Stimulated activated CD4-positive, alpha-beta T cell treated with anti-CD3 and anti-CD28 coated beads, Interleukin-12 subunit alpha, Interleukin-12 subunit beta, amount 100 ng/mL, for 24 hours (primary cell): ENCODE results near the gene TBC1D9B.

Experiments
- DNase-seq, 2 experiments: peaks; one replicate each; pipeline ENCODE4 v3.0.0-alpha.2; 2020; ENCODE audit warnings: low read depth in 2 of 2

Gene TBC1D9B

DNA sequence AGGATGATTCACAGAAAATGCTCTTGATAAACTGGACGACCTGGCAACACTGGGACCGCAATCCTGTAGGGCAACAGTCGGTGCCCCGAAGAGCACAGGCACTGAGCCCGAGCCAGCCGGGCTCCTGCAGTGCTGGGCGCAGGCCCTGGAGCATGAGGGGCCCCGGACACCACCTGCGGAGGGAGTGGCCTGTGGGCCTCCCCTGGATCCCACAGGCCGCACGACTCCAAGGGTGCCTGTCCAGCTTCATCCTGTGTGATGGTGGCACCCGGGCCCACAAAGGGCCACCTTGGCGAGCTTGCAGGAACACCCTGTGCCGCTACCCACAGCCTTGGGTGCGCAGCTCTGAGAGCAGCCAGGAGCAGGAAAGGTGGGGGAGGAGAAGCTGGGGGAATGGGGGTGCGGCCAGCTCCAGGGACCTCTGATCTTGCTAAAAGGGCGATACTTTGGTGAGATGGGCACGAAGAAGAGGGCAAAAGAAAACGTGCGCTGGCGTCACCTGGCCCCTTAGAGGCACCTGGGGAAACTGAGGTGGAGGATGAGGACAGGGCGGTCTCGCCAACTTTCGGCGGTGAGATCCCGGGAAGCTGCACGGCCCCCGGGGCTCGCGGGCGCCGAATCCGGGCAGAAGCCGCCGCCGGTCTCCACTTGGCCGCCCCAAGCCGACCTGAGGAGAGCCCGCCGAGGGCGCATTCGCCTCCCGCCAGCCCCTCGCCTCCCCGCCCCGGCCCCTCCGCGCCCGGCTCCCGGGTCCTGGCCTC, 722 bp downstream of the TBC1D9B start:
- no peak for DNase-seq

DNA sequence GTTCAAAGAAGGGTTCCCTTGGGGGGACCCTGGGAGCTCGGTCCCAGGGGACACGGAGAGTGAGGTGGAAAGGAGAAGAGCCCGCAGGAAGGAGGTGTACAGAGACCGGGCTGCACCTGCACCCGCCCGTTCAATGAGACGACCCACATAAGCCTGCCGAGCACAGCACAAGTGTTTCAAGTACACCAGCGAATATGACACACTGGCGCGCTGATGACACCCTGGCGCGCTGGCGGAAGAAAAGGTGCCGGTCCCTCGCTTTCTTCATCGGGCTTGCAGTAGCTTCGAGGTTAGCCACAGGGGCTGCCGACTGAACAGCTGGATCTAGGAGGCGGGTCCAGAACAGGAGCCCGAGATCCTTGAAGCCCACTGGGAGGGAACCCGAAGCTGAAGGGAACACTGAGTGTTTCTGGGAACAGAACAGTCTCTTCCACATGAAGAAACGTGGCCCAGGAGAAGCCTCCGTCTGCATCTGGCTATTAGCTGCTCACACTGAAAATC, 1.4 kb downstream of the TBC1D9B start:
- no peak for DNase-seq

- DNase-seq, result no peak
Observed at GRCh38 chr5:179905161-179905560, 2.5 kb downstream of the TBC1D9B start.

- no peak for DNase-seq
Observed at GRCh38 chr5:179904463-179905160, 3.1 kb downstream of the TBC1D9B start.

DNA sequence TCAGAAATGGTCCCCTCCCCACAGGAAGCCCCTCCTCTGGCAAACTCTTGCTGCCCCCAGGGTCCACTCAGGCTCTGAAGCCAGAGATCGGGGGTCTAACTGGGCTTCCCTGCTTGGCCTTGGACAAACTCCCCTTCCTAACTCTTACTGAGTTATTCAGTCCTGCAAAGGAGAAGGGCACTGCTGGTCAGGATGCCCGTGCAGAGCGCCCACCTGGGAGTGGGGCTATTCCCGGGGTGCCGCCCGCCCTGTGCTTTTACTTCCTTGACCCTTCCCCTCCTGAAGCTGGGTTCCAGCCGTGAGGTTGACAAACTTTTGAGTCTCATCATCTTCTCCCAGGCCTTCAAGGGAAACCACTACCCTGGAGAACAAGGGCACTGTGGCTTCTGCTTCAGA, 4.9 kb downstream of the TBC1D9B start:
- DNase-seq, result no peak

DNA sequence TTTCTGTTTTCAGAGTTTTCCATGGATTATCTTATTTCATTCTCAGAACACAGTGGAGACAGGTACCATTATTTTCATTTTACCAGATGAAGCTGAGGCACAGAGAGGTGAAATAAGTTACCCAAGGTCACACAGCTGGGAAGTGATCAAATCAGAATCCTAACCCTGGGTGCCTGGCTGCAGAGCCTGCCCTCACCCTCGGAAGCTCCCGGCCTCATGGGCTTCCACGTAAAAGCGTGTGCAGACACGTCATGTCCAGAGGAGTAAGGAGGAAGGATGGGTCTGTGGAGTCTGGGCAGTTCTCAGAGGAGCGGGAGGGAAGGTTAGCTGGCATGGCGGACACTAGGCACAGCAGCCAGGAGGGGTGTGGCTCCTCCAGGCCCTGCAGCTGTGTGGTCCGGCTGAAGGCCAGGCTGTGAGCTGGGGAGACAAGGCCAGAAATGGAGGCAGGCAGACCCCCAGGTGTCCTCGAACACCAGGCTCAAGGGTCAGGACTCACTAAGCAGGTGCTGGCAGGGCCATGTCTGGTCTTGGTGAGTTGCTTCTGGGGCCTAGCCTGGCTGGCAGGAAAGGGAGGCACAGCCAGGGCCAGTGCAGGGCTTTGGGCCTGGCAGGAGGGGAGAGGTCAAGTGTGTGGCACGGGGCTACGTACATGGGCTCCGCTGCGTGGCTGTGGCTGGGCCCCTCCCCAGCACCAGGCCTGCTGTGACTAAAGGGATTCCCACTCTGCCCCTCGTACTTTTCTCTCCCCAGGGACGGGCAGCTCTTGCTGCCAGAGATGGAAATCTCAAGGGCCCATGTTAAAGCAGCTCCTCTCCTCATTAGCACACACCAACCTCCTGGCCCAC, 5.6 kb downstream of the TBC1D9B start:
- no peak for DNase-seq

- no peak for DNase-seq
Observed at GRCh38 chr5:179901462-179901861, 6.2 kb downstream of the TBC1D9B start.

DNA sequence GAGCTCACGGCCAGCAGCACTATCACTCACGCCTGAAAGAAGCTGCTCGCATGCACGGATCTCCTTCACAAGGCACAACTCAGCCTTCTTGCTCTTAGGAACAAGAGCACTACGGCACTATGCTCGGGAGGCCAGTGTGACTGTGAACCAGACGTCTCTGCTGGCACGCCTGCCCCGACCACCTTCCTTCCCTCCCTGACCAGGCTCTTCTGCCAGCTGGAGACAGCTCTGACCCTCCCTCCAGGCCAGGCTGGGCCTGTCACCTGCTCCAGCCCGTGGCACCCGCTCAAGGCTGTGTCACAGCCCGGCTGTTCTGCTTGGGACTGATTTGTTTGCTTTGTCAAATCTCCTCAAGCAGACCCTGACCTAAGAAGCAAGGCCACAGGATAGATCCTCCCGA, 7.0 kb downstream of the TBC1D9B start:
- no peak for DNase-seq

DNA sequence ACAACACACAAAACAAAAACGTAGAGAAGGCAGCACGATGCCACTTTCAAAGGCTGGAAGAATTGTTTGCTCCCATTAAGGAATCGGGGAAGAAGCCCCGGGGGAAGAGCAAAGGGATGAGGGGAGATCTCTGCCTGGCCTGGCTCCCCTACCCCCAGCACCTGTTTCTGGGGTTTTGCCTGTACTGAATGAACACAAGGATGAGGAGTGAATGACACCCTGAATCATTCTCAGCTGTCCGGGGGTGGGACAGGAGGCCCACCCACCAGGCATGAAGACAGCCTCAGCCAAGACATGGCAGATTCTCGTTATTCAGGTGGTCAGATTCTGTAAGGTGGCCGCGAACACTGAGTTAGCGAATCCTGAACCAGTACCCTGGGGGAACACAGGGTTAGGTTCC, 7.5 kb downstream of the TBC1D9B start:
- DNase-seq, result no peak

GRCh38 chr5:179895861-179896260, 11.8 kb downstream of the TBC1D9B start:
- DNase-seq, result no peak

GRCh38 chr5:179893958-179894895, 13.5 kb downstream of the TBC1D9B start:
- DNase-seq, result no peak

DNA sequence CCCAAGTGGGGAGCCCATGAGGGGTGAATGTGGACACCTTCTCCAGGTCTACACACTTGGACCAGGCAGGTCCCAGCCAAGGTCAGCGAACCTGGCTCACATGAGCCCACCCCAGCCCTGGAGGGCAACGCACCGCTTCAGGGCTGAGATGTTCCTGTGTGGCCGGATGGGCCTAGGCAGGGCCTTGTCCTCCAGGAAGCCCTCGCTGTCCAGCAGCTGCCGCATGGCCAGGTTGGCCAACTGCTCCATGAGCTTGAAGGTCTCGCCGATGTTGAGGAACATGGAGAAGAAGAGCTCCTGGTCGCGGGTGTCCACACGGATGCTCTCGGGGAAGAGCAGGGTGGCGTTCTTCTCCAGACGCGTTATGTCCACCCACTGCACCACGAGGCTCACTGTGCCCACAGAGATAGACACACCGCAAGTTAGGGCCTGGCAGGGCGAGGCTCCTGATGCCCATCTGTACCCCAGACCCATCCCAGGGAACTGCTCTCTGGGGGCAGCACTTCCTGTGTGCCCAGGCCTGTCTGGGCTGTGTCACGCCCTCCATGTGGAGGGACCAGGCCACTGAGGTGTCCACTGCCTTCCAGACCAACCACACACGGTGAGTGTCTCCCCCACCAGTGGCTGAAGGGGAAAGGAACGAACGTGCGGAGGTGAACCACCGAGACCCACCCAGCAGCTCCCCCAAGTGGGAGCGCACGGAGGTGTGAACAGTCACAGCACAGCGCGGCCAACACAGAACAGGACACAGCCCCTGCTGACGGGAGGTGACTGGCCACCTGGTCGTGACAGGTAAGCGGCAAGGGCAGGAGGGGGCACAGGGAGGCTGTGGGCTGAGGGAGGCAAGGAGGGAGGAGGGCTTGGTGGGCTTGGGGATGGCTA, 14.4 kb downstream of the TBC1D9B start:
- DNase-seq, result no peak

DNA sequence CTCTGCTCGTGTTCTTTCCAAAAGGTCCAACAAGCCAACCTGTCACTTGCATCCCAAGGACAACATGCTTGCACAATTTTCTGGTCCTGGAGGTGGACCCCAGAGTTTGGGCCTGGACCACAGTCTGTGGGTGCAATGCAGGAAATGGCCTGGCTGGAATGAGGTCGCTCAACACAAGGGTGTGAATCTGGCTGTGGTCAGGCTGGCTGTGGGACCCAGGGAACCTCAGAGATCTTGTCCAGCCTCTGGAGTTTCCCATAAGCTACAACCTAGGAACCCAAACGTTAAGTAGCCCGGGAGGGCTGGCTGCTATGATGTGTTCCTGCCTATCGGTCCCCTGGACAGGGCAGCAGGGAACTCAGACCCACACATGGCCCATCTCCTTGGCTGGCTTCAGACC, 15.4 kb downstream of the TBC1D9B start:
- no peak for DNase-seq

GRCh38 chr5:179890751-179891682, 16.7 kb downstream of the TBC1D9B start:
- no peak for DNase-seq

GRCh38 chr5:179889885-179890284, 17.8 kb downstream of the TBC1D9B start:
- no peak for DNase-seq

DNA sequence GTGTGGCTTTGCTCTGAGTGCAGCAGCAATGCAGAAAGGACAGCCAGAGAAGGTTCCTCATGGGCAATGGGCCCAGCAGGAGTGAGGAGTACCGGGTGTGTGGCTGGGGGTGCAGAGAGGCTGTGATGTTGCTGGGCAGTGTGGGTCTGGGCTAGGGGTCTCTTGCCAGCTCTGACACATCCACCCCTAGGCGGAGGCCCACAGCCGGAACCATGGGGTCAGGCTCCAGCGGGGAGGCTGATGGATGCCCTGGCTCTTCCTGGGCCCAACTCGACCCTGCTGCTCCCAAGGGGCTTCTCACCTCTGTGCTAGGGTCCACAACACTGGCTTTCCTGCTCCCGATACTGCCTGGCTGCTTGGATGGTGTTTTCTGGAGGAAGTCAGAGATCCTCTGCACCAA, 19.9 kb downstream of the TBC1D9B start:
- DNase-seq, result no peak

- DNase-seq, result no peak
Observed at GRCh38 chr5:179887095-179887494, 20.6 kb downstream of the TBC1D9B start.

- DNase-seq, result no peak
Observed at GRCh38 chr5:179886190-179886911, 21.3 kb downstream of the TBC1D9B start.
